Measurements from ENCODE around the gene FES.
"Not testable (repeated sequence)": the region's sequence is repeated elsewhere in the genome, so short reads cannot be mapped to it uniquely, and the experiment has no call there.

Gene FES

DNA sequence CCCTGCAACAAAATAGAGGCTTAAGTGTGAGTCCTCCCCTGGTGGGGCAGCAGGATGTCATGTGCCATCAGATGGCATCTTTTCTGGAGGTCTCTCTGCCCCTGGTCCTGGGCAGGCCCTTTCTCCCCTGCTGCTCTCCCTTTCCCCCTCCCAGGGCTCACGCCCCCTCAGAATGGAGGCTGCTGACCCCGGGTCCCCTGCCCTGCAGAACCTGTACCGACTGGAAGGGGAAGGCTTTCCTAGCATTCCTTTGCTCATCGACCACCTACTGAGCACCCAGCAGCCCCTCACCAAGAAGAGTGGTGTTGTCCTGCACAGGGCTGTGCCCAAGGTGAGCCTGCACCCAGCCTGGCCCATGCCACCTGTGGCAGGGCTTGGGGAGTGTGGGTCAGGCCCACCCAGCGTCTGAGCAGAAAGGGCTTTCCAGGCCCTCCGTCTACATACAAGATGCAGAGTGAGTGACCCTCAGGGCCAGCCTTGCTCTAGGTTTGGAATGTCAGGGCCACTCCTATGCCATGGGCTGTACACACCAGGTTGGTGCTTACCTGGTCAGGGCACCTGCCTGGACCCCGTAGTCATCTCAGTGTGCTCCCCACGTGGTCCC is 7.1 kb downstream of the FES start:
- DNase-seq (ENCODE audit: low read depth), result no peak

DNA sequence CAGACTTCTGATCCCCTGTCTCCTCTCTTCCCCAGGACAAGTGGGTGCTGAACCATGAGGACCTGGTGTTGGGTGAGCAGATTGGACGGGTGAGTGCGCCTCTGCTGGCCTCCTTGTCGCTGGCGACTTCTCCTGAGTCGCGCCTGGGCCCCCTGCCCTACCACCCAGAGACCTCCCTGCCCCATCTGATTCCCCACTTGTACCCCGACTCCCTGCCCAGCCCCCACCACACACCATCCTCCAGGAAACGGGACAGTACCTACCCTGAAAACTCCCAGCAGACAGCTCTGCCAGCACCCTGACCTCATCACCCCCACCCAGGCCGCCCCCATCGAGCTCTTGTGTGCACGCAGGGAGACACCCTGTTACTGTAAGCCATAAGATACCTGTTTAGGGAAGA is 7.7 kb downstream of the FES start:
- DNase-seq (ENCODE audit: low read depth), result no peak

DNA sequence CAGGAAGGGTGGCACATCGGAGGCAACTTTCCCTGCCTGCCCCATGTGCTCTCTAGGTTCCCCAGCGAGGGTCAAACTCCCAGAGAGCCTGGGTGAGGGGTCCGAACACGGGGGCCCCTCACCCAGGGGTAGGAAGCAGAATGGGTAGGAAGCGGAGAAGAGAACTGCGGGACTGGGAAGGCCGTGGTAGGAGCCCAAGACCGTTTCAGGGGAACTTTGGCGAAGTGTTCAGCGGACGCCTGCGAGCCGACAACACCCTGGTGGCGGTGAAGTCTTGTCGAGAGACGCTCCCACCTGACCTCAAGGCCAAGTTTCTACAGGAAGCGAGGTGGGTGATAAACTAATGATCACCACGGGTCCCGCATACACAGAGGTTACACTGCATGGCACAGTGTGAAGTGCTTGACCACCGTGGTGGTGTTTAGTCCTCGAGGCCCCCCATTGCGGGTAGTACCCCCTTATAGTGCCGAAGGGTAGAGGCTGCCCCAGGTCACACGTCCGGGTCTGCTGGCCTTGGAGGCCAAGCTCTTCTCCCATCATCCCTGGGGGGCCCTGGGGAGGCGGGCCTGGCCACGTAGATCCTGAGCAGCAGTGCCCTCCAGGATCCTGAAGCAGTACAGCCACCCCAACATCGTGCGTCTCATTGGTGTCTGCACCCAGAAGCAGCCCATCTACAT is 8.3 kb downstream of the FES start:
- no peak for DNase-seq (ENCODE audit: low read depth)

DNA sequence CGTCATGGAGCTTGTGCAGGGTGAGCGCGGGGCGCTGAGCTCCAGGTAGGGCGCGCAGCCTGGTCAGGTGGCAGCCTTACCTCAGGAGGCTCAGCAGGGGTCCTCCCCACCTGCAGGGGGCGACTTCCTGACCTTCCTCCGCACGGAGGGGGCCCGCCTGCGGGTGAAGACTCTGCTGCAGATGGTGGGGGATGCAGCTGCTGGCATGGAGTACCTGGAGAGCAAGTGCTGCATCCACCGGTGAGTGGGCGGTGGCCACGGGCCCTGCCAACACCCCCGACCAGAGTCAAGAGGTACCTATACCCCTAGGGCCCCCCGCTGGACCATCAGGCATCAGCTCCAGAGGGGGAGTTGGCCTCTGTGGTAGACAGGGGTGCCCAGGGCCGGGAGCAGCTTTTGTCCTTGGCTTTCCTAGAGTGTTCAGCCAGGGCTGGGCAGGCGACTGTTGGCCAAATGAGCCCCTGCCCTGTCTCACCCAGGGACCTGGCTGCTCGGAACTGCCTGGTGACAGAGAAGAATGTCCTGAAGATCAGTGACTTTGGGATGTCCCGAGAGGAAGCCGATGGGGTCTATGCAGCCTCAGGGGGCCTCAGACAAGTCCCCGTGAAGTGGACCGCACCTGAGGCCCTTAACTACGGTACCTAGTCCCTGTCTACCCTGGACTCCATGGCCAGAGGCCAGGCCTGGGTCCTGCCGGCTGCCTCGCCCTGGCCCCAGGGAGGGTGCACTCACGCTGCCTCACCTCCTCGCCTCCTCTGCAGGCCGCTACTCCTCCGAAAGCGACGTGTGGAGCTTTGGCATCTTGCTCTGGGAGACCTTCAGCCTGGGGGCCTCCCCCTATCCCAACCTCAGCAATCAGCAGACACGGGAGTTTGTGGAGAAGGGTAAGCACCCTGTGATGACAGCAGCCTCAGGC is 9.1 kb downstream of the FES start:
- DNase-seq (ENCODE audit: low read depth), result no peak

DNA sequence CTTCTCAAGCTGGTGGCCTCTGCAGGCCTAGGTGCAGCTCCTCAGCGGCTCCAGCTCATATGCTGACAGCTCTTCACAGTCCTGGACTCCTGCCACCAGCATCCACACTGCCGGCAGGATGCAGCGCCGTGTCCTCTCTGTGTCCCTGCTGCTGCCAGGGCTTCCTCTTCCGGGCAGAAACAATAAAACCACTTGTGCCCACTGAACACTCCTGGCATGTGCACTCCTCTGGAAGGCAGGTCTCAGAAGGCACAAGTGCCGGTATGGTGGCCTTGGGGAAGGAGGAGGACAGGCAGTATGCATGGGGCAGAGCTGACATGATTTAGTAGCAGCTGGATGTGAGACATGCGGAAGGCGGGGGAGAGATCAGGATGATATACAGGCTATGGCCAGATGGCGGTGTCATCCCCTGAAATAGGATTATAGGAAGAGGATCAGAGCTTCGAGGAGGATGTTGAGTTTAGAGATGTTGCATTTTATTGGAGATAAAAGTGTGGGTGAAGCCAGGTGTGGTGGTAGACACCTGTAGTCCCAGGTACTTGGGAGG is 11.3 kb downstream of the FES start:
- no peak for DNase-seq (ENCODE audit: low read depth)

DNA sequence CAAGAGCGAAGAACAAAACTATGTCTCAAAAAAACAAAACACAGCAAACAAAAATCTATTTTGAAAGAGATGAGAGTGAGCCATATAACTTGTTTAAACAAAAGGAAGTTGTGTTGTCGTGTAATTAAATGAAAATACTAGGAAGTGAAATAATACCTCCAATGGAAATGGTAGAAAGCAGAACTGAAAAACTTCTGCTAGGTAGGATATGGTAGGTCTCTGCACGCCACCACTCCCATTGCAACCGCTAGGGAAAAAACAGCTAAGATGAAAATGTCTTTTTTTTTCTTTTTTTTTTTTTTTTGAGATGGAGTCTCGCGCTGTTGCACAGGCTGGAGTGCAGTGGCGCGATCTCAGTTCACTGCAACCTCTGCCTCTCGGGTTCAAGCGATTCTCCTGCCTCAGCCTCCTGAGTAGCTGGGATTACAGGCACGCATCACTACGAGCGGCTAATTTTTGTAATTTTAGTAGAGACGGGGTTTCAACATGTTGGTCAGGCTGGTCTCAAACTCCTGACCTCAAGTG is 12.9 kb downstream of the FES start:
- DNase-seq (ENCODE audit: low read depth), result not testable (repeated sequence)

DNA sequence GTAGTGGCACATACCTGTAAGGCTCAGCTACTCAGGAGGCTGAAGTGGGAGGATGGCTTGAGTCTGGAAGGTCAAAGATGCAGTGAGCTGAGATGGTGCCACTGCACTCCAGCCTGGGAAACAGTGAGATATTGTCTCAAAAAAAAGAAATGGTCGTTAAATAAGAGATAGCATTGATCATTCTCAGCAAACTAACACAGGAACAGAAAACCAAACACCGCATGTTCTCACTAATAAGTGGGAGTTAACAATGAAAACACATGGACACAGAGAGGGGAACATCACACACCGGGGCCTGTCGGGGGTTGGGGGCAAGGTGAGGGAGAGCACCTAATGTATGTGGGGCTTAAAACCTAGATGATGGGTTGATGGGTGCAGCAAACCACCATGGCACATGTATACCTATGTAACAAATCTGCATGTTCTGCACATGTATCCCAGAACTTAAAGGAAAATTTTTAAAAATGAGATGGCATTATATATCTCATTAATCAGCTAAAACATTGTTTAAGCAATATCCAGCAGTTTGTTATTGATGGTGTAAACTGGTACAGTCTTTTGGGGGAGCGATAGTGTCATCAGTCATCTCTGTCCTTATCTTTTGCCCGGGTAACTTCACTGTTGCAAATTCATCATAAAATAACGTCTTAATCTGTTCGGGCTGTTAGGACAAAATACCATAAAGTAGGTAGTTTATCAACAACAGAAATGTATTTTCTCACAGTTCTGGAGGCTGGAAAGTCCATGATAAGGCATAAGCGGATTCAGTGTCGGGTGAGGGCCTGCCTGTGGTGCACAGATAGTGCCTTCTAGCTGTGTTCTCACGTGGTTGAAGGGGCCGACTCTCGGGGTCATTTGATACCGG is 17.1 kb downstream of the FES start:
- no peak for DNase-seq (ENCODE audit: low read depth)

DNA sequence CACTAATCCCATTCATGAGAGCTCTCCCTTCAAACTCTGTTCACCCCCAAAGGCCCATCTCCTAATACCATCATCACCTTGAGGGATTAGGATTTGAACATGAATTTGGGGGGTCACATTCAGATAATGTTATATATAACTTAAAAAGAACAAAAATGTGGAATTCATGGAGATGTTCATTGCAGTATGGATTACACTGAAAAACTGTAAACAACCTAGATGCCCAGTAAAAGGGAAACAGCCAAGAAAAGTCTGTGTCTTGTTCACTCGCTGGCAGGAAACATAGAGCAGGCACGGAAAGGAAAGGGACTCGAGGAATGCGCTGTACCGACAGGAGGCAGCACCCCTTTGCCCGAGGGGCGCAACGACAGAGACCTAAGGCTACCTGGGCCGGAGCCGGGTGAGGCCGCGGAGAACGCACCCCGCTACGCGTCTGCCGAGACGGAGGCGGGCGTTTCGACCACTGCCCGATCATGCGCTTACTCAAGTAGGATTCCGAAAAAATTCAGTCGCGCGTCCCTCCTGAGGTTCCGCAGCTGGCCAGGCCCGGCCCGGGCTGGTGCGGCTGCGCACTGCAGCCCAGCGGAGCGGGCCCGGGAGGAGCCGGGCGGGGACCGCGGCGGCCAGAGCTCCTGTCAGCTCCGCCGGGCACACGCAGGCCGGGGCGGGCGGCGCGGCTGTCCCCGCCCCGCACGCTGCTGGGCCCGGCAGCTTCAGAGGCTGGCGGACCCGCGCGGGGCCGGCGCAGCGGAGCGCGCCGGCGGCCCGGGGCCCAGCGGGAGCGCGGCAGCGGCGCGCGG is 17.9 kb downstream of the FES start:
- peak; percentile 36 for DNase-seq (ENCODE audit: low read depth)

DNA sequence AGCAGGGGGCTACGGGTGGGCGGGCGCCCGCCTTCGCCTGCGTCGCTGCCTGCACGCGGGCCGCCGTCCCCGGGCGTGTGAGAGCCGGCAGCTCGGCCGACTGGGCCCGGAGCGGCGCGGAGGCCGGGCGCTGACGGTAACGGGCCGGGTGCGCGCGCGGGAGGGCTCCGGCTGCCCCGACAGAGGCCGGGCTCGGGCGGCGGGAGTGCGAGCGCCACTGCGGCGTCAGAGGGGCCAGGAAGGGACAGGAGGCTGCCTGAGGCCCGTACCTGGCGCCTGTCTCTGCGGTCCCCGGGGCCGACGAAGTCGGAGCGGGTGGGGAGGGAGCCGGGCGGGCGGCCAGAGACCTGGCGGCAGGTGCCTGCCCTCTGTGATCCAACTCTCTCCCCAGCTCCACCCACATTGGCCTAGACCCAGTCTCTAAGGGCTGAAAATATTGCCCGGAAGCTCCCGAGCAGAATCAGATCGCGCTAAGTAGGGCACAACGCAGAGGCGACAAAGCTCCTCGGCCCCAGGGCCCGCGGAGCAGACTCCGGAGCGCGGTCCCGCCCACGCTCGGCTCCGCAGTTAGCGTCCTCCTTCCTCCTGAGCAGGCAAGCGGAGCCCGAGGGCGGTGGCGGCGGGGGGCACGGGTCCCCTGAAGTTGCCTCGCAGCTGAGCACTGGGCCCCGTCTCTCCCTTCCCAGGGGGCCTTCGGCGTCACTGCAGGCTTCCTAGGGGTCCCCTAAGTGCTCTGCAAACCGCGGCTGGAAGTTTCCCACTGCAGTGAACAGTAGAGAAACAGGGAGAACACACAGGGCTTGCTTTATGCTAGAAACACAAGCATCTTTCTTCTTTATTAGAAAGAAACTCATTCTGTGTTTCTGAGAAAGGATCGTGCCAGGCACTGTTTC is 18.8 kb downstream of the FES start, which contains the start of gene MAN2A2:
Gene MAN2A2, plus strand, starts transcription at position 463 of the 893 bp plus-strand sequence. CDS start 906 bp downstream, outside the sequence.
- peak; percentile 29 for DNase-seq (ENCODE audit: low read depth)

DNA sequence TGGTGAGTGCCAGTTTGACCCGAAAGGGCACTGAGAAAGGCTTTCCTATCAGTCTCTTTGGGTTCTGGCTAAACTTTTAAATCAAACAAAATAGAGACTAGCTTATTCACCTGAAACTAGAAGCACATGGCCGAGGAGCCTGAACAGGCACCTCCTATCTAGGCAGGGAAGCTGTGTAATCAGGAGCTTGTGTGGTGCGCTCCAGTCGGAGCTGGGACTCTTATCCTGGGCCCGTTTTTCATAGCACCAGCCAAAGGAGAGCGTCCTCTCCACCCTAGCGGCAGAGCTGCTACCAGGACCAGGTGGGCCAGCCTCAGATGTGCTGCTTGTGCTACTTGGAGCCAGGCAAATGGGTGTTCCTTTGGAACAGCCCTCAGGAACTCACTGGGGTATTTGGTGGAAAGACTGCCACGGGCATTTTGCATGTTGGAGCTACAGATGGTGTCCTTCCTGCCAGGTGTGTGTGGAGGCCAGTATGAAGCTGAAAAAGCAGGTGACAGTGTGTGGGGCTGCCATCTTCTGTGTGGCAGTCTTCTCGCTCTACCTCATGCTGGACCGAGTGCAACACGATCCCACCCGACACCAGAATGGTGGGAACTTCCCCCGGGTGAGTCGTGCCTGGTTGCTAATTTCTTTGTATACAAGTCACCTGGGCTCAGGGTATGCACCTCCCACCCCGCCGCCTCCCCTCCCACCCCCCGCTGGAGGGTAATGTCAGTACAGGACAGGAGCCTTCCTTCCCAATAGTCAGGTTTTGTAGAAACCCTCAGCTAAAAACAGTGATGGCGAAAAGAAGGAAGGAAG is 19.6 kb downstream of the FES start:
- DNase-seq (ENCODE audit: low read depth), result no peak

DNA sequence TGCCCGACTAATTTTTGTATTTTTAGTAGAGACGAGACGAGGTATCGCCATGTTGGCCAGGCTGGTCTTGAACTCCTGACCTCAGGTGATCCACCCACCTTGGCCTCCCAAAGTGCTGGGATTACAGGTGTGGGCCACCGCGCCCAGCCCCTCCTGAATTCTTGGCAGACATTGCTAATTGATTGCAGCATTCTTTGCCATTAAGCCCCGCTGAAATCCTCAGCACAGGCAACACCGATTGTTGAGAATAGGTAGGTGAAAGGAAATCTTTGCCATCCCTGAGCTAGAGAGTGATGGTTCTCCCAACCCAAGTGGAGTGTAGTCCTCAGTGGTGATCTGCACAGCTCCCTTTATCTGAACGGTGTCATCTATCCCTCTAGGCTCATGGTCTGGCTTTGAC is 20.4 kb downstream of the FES start:
- no peak for DNase-seq (ENCODE audit: low read depth)

DNA sequence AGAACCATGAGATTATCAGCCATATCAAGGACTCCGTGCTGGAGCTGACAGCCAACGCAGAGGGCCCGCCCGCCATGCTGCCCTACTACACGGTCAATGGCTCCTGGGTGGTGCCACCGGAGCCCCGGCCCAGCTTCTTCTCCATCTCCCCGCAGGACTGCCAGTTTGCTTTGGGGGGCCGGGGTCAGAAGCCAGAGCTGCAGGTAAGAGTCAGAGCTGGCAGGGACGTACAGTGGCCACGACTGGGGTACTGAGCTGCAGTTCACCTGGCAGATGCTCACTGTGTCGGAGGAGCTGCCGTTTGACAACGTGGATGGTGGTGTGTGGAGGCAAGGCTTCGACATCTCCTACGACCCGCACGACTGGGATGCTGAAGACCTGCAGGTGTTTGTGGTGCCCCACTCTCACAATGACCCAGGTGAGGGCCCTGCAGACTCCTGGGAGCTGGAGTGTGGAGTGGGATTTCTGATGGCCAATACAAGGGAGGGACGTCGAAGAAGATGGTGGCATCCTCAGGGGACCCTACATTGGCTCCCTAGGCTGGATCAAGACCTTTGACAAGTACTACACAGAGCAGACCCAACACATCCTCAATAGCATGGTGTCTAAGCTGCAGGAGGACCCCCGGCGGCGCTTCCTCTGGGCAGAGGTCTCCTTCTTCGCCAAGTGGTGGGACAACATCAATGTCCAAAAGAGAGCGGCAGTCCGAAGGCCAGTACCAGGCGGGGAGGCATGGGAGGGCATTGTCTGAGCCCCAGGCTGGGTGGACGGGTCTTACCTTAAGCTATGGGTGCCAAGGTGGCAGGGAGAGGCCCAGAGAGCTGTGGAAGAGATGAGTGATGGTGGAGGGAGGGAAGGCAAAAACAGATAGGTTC is 21.2 kb downstream of the FES start:
- no peak for DNase-seq (ENCODE audit: low read depth)

DNA sequence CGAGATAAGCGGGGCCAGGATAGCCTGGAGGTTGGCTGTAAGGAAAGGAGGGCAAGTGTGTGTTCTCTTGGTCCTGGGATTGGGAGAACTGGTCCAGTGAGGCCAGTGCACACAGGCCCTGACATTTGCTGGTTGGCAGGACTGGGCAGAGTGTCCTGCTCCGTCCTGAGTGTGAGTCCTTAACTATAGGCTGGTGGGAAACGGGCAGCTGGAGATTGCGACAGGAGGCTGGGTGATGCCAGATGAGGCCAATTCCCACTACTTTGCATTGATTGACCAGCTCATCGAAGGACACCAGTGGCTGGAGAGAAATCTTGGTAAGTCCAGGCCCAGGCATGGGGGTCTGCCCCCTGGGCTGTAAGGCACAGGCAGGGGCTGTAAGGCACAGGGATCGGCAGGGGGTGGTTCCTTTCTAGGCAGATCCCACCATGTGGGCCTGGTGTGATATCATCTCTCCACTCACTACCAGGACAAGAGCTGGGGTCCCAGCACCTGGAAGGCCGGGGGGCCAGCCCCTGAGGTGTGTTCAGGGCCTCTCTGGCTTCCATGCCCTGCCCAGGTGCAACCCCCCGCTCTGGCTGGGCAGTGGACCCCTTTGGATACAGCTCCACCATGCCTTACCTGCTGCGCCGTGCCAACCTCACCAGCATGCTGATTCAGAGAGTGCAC is 22.0 kb downstream of the FES start:
- no peak for DNase-seq (ENCODE audit: low read depth)

DNA sequence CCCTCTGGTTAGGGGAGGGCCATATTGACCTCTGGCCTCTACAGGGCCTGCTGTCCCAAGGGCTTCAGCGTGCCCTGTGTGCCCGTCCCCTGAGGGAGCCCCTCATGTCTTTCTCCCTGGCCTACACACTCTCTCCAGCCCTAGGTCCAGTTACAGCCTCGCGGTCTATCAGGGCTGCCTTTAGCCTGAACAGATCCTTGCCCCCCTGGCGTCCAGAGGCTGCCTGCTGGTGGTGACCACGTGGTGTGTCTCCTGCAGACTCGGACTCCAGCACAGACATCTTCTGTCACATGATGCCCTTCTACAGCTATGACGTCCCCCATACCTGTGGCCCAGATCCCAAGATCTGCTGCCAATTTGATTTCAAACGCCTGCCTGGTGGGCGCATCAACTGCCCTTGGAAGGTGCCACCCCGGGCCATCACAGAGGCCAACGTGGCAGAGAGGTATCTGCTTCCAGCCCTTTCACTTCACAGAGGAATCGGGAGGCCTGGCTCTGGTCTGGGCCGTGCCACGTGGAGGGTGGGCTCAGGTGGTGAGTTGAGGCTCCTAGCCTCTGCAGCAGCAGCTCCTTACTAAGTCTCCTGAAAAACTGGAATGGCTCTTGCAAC is 22.9 kb downstream of the FES start:
- no peak for DNase-seq (ENCODE audit: low read depth)

DNA sequence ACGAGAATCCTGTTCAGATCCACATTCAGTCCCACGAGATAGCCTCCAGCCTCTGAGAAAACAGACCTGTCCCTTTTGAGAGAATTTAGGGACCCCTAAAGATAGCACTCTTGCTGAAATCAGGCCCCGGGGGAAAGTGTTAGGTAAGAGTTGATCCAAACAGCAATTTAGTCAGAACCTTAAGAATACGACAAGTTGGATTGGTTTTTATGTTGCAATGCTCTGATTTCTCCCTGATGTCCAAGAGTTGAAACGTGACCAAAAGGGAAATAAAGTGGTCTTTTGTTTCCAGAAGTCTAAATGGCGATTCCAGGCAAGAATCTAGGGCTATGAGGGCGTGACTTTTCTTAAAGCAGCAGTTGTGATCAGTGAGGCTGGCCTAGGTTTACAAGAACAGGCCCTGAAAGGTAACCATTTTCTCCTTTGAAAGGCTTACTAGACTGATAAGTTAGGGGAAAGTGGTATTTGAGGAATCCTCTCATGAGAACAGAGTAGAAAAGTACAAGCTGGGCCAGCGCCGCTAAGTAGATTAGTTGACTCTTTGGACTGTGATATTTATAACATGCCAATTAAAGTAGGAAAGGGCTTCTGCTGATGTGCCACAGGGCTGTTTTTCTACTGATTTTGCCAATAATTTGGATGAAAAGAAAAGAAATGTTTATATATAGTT is 23.7 kb downstream of the FES start:
- DNase-seq (ENCODE audit: low read depth), result no peak

DNA sequence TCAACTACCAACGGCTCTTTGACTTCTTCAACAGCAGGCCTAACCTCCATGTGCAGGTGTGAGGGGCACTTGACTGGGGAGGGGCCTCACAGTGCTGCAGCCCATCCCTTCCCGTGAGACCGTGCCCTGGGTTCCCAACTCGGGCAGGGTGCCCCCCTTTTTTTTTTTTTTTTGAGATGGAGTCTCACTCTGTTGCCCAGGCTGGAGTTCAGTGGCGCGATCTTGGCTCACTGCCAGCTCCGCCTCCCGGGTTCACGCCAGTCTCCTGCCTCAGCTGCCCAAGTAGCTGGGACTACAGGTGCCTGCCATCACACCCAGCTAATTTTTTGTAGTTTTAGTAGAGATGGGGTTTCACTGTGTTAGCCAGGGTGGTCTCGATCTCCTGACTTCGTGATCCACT is 25.1 kb downstream of the FES start:
- not testable (repeated sequence) for DNase-seq (ENCODE audit: low read depth)

Measured in T-helper 22 cell (primary cell).